GM18909 (cell line): ENCODE results near the gene MAP3K6.

Experiments
- ATAC-seq: cut with Tn5 transposase; IDR thresholded peaks from one replicate; pipeline ENCODE4 v1.9.1; 2021; ENCODE audit warnings: mild to moderate bottlenecking; ENCODE audit not compliant: unreplicated experiment, poor library complexity

The MAP3K6 gene

DNA sequence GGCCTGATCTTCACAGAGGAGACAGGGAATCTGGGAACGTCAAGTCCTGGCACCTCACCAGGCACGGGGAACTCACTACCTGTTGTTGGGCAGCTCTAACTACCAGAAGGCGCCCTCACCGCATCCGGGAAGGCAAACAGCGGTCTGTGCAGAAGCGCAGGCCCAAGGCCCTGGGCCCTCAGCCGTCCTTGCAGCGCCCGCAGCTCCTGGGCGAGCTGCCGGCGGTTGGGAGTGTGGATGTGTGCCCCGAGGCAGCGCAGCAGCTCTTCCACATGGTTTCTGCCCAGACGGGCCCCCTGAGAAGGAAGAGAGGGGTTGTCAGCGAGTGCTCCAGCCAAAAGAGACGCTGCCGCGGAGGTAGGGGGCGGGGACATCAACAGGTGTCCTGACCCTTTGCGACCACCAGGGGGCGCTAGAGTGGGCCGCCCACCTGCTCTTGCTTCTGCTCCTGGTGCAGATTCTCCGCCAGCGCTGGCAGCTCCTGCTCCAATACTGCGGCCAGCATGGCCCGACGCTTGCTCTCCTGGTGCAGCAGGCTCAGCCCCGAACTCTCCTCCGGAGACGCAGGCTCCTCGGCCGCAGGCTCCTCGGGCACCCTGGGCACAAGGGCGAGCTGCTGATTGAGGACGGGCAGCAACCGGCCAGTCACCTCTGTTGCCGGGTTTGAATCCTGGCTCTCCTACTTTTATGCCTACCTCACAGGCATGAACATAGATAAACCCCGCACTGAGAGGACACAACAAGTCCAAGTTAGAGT is 9.3 kb downstream of the MAP3K6 start:
- peak; percentile 62 for ATAC-seq

DNA sequence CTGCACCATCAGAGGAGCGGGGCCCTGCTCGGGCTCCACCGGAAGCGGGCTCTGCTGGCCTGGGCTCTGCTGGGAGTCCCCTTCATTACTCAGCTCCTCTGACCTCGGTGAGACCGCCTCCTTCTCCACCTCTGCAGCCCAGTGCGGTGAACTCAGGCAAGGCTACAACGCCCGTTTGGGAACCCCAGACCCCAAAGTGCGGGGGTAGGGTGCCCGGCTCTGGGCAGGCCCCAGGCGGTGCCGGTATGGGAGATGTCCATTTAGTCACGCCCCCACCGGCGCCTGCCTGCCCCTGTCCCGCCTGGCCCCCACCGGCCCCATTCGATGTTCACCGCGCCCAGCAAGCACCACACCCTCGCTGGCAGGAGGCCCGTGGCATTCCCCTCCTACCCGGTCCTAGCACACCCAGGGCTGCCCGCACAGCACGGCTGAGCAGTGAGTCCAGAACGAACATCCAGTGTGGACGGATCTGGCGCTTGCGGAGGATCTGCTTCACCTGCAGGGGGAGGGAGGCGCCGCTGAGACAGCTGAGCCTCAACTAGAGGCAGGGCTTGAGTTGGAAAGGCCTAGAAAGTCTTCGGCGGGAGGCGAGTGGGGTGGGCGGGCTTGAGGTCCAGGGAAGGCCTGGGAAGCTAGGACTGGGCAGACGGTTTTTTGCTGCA is 10.0 kb downstream of the MAP3K6 start:
- no peak for ATAC-seq

DNA sequence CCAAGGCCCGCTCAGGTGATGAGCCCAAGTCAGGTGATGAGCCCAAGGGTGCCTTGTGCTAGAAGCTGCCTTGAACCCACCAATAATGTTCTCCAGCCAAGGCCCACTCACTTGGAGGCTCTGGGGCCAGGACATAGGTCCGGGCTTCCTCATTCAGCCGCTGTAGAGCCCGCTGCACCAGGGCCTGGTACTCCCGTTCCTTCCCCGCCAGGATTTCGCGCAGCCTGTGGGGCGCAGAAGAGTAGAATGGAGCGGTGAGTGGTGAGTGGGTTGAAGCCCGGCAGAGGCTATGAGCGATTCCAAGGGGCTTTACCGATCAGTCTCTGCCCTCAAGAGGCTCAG is 10.5 kb downstream of the MAP3K6 start:
- no peak for ATAC-seq

DNA sequence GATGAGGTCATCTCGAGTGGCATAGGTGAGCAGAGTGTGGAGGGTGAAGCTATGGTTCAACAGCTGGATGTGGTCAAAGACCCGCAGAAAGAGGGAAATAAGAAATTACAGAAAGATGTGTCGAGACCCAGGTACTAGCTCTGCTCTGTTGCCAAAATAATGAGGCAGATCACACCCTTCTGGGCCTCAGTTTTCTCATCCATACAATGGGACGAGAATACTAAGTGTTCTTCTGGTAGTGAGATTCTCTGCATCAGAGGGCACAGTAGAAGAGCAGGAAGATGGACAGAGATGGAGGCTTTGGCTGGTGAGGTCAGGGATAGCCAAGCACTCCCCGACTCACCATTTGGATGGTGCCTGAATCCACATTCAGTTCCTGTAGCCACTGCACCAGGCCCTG is 11.1 kb downstream of the MAP3K6 start:
- no peak for ATAC-seq

DNA sequence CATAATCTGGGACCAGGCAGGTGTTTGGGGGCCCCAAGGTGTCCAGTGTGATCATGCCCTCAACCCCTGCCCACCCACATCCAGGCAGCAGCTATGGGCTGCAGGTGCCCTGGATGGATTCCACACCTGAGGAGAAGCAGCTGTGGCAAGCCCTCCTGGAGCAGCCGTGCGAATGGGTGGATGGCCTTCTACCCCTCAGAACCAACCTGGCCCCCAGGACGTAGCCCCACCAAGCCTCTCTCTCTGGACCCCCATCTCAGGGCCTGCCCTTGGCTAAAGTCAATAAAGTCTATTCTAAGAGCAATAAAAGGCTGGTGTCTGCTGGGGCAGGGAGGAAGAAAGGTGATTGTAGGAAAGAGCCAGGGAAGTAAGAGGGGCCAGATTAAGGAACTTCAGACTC is 13.1 kb downstream of the MAP3K6 start:
- no peak for ATAC-seq

DNA sequence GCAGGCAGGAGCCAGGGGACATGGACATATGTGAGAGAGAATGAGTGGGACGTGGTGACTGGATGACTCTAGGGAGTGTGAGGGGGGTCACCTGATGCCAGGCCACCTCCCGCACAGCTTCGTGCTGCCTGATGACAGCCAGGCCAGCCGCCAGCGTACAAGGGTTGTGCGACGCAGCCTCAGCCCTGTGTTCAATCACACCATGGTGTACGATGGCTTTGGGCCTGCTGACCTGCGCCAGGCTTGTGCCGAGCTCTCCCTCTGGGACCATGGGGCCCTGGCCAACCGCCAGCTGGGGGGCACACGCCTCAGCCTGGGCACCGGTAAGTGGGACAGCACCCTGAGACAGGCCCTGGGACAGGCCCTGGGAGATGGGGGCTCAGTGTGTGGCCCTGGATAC is 13.6 kb downstream of the MAP3K6 start:
- no peak for ATAC-seq

DNA sequence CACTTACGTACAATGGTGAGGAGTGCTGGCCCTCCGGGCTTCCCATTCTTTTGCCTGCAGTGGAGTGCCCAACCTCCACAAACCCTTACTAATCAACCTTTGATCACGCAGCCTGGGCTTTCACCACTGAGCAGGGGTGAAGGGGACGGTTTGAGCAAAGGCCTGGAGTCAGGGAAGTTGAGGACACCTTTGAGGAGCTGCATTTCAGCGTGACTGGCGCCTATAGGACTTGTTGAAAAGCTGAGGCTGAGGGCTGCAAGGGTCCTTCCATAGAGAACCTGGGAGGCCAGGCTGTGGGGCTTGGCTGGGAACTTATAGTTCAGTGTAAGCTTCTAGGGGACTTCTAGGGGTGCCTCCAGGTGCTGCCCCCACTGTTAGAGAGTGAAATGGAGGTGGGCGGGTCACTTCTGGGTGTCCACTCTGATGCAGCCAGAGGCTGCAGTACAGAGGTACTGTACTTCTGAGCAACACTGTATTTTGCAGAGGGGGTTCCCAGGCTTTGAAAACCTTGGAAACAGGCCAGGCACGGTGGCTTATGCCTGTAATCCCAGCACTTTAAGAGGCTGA is 15.1 kb downstream of the MAP3K6 start:
- ATAC-seq = no peak

DNA sequence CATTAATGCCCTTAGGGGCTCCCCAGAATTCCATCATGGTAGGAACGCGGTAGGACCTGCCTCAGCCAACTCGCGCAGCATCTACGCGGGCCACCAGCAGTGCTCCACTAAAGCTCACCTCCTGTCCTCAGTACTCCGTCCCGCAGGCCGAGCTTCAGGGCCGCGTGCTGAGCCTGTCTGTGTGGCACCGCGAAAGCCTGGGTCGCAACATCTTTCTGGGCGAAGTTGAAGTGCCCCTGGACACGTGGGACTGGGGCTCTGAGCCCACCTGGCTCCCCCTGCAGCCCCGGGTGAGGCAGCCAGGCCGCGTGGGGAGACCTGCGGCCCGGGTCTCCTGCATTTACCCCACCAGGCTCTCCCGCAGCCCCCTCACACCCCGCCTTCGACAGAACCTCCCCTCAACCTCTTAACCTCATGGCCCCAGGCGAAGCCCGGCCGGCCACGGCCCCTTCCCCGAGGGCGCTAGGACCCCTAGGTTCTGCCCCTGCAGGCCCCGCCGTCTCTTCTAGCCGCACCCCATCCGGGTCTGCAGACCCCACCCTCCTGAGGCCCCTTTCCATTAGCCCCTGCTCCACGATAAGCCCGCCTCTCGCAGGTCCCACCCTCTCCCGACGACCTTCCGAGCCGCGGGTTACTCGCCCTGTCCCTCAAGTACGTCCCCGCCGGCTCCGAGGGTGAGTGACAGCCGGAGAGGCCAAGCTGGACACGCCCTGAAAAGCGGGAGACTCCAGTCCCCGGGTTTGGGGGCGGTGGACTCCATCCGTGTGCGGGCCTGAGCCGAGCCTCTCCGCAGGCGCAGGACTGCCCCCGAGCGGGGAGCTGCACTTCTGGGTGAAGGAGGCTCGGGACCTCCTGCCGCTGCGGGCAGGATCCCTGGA is 15.9 kb downstream of the MAP3K6 start:
- ATAC-seq = no peak

DNA sequence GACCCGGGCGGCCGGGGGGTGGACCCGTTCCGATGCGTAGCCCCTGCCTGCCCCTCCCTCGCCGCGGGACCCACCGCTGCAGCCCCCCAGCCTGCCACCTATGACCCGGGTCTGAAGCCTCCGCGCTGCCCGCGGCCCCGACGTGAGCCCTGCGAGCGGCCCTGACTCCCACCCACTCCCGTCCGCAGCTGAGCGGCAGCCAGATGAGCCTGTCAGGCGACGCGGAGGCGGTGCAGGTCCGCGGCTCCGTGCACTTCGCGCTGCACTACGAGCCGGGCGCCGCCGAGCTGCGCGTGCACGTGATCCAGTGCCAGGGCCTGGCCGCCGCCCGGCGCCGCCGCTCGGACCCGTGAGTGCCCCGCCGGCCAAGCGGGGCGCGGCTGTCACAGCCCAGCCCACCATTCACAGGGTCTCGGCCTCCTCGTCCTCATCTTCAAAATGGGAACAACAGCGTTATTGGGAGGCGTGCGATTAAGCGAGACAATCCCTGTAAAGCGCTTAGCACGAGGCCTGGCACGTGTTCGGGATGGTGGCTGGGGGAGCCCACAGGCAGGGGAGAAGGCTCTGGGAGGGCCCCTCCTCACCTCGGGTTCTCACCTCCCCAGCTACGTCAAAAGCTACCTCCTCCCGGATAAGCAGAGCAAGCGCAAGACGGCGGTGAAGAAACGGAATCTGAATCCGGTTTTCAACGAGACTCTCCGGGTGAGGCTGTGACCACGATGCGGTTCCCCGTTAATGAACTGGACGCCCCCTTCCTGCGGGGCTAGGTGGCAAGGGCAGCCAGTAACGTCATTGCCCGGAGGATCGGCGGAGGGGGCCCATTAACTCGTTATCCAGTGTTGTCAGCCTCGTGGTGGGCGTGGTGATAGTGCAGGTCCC is 16.7 kb downstream of the MAP3K6 start:
- no peak for ATAC-seq

DNA sequence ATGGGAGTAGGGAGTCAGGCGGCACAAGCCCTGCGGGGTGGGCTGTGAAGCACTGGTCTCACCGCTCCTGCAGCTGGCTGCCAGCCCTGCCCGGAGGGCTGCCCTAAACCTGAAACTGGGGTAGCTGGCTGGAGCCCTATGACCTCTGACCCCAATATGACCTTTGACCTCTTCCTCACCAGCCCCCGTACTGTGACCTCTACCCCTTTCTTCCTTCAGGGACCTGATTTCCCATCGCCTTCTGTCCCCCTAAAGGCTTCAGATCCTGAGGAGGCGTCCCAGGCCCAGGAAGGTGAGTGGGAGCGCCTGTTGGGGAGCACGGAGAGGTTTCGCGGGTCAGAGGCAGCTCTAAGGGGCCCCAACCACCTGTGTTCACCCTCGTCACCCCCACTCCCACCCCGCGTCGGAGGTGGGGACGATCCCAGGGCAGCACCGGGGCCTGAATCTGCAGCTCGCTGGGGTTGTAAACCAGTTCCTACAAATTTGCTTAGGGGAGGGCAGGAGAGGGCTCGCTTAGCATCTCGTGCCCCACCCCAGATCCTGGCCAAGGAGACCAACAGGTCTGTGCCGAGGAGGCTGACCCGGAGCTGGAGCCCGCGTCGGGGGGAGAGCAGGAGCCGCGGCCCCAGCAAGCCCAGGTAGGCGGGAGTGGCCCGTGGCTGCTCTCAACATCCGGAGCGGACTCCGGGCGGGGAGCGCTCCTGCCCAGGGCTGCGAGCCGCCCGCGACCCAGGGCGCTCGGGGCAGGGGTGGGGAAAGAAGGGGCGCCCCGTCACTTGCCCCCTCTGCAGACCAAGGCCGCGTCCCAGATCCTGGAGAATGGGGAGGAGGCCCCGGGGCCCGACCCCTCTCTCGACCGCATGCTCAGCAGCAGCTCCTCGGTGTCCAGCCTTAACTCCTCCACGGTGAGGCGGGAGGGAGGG is 17.6 kb downstream of the MAP3K6 start:
- ATAC-seq = no peak

DNA sequence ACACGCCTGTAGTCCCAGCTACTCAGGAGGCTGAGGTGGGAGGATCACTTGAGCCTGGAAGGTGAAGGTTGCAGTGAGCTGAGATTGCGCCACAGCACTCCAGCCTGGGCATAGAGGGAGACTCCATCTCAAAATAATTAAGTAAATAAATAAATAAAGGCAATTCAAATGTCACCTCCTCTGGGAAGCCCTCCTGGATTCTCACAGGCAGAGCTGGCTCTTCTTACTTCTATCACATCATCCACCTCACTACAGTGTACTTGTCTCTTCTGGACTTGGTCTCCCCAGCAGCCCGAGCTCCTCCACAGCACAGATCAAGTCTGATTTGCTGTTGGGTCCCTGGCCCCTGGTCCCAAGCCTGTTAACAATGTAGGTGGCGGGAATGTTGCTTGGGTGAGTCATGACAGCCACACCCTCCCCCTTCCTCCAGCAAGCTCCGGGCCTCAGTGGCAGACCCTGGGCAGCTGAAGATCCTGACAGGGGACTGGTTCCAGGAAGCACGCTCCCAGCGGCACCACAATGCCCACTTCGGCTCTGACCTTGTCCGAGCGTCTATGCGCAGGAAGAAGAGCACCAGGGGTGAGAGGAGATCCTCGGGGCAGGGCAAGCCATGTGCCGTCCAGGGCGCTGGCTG is 19.7 kb downstream of the MAP3K6 start:
- ATAC-seq = no peak

DNA sequence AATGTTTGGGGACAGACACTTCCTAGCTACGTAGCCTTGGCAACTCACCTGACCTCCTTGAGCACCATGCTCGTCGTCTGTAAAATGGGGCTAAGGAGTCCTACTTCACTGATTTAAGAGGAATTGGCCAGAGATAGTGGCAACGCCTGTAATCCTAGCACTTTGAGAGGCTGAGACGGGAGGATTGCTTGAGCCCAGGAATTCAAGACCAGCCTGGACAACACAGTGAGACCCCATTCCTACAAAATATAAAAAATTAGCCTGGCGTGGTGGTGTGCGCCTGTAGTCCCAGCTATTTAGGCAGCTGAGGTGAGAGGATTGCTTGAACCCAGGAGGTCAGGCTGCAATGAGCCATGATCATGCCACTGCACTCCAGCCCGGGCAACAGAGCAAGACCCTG is 20.4 kb downstream of the MAP3K6 start:
- ATAC-seq = no peak

DNA sequence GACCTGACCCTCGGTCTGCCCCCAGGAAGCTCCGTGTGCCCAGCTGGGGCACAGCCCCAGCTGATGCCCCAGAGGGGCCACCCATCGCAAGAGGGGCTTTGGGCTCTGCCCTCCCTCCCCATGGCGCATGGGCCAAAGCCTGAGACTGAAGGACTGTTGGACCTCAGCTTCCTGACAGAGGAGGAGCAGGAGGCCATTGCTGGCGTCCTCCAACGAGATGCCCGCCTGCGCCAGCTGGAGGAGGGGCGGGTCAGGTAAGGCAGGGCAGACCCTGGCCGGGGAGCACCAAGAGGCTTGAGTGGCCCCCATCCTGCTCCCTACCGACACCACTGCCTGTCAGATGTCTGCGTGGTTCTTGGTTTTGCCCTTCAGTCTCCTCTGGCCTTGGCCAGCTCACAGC is 21.5 kb downstream of the MAP3K6 start:
- no peak for ATAC-seq

DNA sequence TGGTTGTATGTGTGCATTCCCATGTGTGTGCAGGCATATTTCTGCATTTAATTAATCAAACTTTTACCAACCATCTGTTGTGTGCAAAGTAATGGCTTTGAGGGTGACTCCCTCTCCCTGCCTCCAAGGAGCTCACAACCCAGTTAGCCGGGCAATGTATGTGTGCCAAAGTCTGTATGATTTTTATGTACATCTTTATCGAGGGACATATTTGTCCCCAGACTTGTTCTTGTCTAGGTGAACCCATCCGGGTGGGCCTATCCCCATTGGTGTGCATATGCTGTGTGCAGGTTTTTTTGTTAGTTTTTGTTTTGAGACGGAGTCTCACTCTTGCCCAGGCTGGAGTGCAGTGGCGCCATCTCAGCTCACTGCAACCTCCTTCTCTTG is 23.1 kb downstream of the MAP3K6 start:
- no peak for ATAC-seq

DNA sequence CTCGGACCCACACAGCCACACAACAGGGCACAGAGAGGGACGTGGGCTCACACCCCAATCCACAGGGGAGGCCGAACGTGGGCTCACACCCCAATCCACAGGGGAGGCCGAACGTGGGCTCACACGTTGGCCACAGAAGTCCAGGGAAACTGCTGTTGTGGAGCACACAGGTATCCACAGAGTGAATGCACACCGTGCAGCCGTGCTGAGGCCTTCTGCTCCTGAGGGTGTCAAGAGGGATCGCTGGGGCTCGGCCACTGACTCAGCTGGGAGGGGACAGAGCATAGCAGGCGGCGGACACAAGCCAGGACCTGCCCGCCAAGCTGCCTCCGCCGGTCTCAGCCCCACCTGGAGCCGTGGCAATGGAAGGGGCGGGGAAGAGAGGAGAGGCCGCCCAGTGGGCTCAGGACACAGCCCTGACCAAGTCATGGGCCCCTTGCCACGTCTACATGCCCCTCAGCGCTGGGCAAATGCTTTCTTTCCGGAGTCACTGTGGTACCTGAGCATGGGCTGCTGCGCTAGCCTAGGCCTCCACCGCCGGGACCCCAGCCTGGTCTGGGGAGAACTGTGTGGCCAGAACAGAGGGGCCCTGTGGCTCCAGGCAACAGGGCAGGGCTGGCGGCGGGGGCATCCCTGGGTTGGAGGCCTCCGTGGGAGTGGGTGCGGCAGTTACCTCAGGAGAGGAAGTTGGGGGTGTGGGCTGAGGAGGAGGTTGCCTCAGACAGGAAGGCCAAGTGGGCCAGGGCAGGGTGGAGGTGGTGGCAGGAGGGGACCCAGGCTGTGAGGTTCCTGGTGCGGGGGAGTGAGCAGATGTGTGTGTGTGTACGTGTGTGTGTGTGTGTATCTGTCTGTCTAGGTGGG is 23.8 kb downstream of the MAP3K6 start:
- peak; percentile 39 for ATAC-seq

DNA sequence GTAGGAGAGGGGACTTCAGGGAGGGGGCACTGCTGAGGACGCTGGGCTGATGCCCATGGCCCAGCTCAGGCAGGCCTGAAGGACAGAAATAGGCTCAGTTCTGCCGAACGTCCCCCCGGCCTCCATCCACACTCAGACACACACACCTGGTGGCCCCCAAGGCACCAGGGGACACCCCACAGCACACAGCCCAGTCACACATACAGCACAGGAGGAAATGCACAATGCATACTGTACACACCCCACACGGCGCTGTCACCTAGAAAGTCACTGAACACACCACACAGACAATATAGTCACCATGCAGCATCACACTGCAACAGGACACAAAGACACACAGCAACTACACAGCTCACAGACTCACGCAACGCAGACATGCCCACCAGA is 24.4 kb downstream of the MAP3K6 start:
- ATAC-seq = no peak

DNA sequence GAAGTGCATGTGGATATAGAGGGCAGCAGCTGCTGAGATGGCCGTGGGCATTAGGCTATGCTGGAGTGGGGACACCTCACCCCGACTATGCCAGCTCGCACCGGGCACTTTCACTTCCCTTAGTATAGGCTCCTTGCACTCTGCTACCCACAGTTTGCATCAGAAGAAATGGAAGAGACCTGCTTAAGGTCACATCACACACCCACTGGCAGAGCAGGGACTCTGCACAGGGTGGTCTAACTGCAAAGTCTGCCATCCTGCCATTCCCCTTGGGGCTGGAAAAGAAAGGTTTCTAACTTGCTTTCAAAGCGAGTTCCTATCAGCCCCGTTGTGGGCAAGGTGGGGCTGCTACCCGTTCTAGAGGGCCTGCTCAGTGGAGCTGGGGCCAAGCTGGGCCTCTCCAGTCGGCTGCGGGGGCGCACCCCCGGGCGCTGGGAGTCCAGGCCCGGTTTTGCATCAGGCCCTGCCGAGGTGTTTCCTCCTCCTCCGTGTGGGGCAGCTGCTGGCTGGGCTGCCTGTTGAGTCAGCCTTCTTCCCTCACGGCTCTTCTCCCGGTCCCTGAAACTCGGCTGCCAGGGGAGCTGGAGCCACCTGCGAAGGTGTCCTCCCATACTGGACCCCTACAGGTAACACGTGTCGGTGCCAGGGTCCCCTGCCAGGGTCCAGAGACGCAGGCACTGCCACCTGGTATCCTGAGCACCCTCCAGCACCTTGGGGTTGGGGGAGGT is 25.1 kb downstream of the MAP3K6 start, which contains the start of gene SYTL1:
SYTL1 (plus strand) TSS at position 498 of the 728 bp plus-strand sequence. CDS start 3,313 bp downstream, outside the sequence.
- ATAC-seq = peak; percentile 49
